ENCODE results near the gene CYP2C18.

DNA sequence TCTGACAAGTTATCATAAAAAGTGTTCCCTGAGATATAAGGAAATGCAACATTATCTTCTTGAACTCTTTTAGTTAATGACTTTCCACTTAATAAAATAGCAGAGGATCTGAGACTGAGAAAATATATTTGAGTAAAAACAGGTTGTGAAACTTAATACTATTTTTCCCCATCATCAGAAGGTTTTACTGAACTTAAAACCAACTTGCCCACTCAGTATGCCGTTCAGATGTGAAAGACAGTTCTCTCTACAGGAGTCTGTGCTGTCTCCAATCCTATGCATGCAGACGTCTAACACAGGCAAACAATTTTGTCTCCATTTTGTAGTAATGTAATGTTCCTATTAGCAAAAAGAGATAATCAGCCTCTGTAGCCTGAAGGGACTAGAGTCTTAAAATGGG, 38.2 kb upstream of the CYP2C18 start:
- TF ChIP-seq, protein P1, sequence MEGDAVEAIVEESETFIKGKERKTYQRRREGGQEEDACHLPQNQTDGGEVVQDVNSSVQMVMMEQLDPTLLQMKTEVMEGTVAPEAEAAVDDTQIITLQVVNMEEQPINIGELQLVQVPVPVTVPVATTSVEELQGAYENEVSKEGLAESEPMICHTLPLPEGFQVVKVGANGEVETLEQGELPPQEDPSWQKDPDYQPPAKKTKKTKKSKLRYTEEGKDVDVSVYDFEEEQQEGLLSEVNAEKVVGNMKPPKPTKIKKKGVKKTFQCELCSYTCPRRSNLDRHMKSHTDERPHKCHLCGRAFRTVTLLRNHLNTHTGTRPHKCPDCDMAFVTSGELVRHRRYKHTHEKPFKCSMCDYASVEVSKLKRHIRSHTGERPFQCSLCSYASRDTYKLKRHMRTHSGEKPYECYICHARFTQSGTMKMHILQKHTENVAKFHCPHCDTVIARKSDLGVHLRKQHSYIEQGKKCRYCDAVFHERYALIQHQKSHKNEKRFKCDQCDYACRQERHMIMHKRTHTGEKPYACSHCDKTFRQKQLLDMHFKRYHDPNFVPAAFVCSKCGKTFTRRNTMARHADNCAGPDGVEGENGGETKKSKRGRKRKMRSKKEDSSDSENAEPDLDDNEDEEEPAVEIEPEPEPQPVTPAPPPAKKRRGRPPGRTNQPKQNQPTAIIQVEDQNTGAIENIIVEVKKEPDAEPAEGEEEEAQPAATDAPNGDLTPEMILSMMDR (IDR thresholded peaks at IDR 0.05) = no peak
- no peak for TF ChIP-seq POLR2A (IDR thresholded peaks at IDR 0.05)
